Effector memory CD4-positive, alpha-beta T cell (primary cell): Measurements from ENCODE around the gene HLA-DRB5.
"Not testable (repeated sequence)": the region's sequence is repeated elsewhere in the genome, so short reads cannot be mapped to it uniquely, and the experiment has no call there.

Experiments used
- DNase-seq, 3 donors: peaks; one replicate each; pipeline ENCODE4 v3.0.0-alpha.2; 2020
- H3K27ac ChIP-seq: 2 replicates; pipeline ENCODE4 v1.7.0; 2013; ENCODE audit warnings: mild to moderate bottlenecking, low read length, moderate library complexity; ENCODE audit not compliant: insufficient read depth, poor library complexity, severe bottlenecking
- H3K27me3 ChIP-seq: replicated peaks from 2 replicates; pipeline ENCODE4 v1.7.0; 2013; ENCODE audit warnings: mild to moderate bottlenecking, low read length; ENCODE audit not compliant: insufficient read depth, control insufficient read depth, poor library complexity, severe bottlenecking
- H3K36me3 ChIP-seq: 2 replicates; pipeline ENCODE4 v1.7.0; 2013; ENCODE audit warnings: mild to moderate bottlenecking, low read length, moderate library complexity; ENCODE audit not compliant: control insufficient read depth, insufficient read depth
- H3K4me1 ChIP-seq: 2 replicates; pipeline ENCODE4 v1.7.0; 2013; ENCODE audit warnings: low read length, mild to moderate bottlenecking; ENCODE audit not compliant: control insufficient read depth, insufficient read depth, poor library complexity, severe bottlenecking
- H3K4me3 ChIP-seq: 2 replicates; pipeline ENCODE4 v1.7.0; 2013; ENCODE audit warnings: low read length, low read depth, mild to moderate bottlenecking; ENCODE audit not compliant: insufficient read depth, poor library complexity, severe bottlenecking
- H3K9me3 ChIP-seq: 2 replicates; pipeline ENCODE4 v1.7.0; 2013; ENCODE audit warnings: mild to moderate bottlenecking, low read length, moderate library complexity; ENCODE audit not compliant: control insufficient read depth

Gene HLA-DRB5

DNA sequence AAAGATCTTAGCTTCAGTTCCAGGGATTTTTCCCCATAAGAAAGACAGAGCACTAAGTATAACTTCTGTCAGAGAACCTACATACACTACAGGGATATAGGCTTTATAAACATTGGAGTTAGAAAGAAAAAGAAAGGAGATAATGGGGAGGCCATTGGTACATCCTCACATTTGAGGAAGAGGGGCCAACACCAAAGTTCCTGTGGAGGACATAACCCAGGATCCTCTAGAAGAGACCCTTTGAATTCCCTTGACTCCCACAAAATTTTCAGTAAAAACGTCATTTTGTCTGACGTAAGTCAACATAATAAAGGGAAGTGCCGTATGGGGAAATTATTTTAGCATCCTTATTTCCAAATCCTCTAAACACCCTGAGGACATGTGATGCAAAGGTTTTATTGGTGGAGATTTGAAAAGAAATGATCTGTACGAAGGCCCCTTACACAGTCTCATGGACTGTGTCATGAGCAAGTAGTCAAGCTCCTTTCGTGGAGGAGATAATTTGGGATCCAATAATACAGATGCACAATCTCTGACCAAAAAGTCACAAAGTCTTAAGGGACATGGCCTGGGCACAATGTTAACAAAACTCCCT, 57.2 kb downstream of the HLA-DRB5 start:
- Histone ChIP-seq H3K27ac (no peak overlapping the region), H3K4me1 (no peaks in the 10 kb centered on the region), H3K27me3 (no peaks in the 10 kb centered on the region), H3K9me3 (no peaks in the 10 kb centered on the region), H3K36me3 (no peaks in the 10 kb centered on the region), H3K4me3 (no peak overlapping the region)
- no peak for DNase-seq

DNA sequence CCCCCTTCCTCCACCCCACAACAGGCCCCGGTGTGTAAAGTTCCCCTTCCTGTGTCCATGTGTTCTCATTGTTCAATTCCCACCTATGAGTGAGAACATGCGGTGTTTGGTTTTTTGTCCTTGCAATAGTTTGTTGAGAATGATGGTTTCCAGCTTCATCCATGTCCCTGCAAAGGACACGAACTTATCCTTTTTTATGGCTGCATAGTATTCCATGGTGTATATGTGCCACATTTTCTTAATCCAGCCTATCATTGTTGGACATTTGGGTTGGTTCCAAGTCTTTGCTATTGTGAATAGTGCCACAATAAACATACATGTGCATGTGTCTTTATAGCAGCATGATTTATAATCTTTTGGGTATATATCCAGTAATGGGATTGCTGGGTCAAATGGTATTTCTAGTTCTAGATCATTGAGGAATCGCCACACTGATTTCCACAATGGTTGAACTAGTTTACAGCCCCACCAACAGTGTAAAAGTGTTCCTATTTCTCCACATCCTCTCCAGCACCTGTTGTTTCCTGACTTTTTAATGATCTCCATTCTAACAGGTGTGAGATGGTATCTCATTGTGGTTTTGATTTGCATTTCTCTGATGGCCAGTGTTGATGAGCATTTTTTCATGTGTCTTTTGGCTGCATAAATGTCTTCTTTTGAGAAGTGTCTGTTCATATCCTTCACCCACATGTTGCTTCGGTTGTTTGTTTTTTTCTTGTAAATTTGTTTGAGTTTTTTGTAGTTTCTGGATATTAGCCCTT, 62.2 kb downstream of the HLA-DRB5 start:
- DNase-seq, H3K4me3 ChIP-seq, H3K27me3 ChIP-seq, H3K4me1 ChIP-seq, H3K36me3 ChIP-seq, H3K27ac ChIP-seq, H3K9me3 ChIP-seq: not testable (repeated sequence)
